ENCODE data around the gene CYBB.

DNA sequence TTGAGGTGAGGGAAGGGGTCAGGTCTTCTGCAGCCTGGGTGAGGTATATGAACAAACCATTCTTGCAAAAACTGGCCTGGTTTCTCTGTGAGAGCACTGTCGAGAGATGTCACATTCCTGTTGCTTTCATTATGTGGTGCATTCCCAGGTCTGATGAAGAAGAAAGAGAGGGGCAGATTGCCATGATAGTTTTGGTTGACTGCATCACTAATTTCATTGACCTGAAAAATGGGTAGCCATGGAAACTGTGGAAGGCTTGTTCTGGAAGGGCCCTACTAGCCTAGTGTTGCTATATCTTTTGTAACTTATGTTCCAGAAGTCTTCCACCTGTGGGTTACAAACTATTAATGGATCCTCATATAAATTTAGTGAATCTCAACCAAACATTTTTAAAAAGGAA, 32.9 kb upstream of the CYBB start:
- TF ChIP-seq CTCF (IDR thresholded peaks at IDR 0.05; ENCODE audit: insufficient read depth, low read length, poor library complexity, severe bottlenecking) (no peak), EZH2phosphoT487 (conservative IDR thresholded peaks at IDR 0.05; ENCODE audit: low read length) (no peak)

All from SU-DHL-6 (cell line).